AML-193 (cell line): Measurements from ENCODE around the gene SLC25A23.
A peak's percentile ranks its signal among the peaks of the same experiment; 100 is the strongest.

Experiments used
- DNase-seq, 2 experiments: peaks; one replicate each; lab custom pipeline; 2025; lab: John Stamatoyannopoulos, UW

Gene SLC25A23

DNA sequence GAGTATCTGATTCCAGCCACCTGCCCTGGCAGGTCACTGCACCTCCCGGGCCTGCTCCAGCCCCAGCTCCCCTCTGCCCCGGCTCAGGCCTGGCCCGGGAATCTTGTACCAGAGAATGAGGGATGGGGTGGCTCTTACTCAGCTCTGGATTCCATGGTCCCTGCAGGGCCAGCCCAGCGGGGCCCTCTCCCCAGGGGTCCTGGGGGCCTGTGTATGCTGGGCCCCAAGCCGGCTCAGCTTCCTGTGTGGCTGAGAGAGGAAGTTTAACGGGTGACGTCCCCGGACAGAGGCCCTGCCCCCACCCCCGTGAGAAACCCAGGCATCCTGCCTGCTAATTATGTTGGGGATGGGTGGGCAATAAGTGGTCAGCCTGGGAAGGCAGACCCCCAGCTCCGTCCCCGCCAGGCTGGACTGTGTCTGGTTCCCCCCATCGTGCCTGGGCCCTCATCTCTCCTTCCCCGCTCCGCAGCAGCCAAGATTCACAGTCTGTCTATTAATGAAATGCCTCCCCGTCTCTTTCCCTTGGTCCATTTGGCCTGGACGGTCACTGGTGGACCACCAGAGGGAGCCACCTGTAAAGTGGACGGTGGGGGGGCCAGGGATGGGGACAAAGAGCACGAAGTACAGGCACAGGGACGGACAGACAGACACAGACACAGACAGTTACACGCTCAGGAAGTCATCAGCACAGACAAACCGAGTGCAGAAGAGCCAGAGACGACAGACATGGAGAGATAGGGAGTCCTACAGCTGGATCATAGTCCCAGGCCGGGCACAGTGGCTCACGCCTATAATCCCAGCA is 22.1 kb upstream of the SLC25A23 start, which contains the start of gene DENND1C:
Gene DENND1C, minus strand, starts transcription at position 247 of the 802 bp plus-strand sequence. Its CDS starts 92 bp downstream, at position 155.
- DNase-seq = peak; percentile 30 to 55

DNA sequence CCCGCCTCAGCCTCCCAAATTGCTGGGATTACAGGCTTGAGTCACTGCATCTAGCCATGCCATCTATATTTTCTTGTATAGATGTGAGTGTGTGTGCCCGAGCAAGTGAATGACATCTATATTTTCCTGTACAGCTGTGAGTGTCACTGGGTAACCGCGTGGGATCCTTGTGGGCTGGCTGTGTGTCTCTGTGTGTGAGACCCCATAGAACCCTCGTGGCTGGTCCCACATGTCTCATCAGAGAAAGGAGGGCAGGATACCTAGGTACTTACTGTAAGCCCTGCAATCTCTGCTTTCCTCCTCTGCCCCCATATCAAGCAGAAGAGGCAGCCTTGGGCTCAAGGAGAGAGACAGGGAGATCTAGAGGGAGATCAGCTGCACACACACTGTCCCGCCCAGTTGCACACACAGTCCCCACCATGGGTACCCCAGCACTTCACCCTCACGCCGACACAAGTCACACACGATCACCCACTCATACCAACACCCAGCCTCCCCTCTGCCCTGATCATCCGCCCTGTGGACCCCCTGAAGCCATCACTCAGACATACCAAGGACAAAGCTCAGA is 21.3 kb upstream of the SLC25A23 start:
- no peak for DNase-seq

DNA sequence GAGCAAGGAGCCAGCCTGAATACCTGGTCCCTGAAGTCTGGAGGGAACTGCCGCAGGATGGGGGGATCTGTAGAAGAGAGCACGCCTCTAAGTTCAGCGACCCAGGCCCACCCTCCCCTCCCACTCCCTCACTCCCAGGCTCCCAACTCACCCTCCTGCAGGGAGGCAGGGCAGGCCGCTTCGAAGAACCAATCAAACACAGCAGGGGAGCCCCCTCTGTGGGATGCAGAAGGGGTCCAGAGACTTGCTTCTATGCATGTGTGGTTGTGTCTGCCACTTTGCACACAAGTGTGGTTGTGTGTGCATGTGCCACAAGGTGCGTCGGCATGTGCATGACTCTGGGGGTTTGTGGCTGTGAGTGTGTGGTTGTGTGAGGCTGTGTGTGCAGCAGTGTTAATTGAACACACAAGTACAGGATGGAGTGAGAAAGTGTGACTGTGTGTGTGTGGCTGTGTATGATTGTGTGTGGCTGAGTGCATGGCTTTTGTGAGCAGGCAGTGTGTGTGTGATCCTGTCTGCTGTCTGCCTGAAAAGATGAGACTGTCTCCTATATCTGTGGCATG is 20.3 kb upstream of the SLC25A23 start:
- no peak for DNase-seq

DNA sequence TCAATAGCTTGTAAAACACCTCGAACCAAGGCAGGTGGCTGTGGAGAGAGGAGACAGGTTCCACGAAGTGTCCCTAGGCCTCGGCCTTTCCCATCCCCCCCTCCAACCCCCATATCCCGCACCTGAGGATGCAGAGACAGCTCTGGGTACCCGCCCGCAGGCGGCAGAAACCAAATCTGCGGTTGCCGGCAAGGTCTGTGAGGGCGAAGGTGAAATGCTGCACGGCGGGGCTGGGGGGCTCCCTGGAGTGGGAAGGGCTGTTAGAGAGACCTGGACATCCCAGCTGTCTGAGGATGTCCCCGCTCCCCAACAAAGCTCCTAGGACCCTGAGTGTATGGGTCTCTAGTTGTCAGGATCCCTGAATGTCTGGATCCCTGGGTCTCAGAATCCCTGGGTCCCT is 19.2 kb upstream of the SLC25A23 start:
- no peak for DNase-seq

DNA sequence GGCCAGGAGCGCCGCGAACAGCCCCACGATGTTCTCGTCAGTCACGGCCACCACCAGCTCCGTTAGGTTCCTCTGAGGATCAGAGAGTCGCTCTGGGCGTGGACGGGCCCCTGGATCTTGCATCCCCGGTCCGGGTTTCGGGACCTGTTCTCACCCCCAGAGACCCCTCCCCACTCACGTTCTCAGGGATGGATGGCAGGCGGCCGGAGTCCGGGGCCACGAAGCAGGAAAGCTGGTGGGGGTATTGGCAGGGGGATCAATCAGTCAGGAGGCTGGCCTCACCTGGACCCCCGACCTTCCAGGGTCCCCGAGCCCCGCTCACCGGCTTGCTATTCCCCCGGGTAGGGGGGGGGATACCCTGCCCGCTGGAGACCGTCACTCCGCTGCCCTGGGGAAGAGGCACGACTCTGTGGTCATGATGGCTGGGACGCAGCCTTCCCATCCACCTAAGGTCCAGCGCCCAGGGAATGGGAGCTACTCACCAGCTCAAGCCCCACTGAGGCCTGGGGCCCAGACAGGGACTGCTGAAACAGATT is 17.4 kb upstream of the SLC25A23 start:
- DNase-seq = no peak

DNA sequence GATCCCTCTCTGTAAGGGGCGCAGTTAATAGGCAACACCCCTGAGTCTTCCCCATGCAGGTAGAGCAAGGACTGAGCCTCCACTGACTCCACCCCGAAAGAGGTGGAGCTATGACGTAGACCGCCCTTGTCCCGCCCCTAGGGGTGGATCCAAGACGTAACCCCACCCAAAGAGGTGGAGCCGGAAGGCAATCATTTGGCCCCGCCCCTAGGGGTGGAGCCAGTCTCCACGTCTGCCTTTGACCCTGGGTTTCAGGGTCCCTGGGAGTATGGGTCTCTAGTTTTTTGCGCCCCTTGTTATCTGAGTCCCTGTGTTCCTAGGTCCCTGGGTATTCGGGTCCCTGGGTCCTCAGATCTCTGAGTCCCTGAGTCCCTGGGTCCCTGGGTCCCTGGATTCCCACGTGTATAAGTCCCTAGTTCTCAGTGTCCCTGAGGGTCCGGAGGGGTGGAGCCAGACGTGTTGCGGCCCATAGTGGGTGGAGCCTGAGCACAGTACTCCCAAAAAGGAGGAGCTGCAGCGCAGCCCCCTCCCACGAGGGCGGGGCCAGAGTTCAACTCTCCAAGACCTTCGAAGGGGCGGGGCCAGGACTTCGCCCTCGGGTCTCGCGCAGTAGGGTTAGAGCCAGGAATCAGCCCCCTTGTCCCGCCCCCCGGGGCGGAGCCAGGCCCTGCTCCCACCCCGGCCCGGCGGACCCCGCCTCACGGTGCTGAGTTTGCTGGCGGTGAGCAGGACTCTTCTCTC is 16.7 kb upstream of the SLC25A23 start:
- no peak for DNase-seq

DNA sequence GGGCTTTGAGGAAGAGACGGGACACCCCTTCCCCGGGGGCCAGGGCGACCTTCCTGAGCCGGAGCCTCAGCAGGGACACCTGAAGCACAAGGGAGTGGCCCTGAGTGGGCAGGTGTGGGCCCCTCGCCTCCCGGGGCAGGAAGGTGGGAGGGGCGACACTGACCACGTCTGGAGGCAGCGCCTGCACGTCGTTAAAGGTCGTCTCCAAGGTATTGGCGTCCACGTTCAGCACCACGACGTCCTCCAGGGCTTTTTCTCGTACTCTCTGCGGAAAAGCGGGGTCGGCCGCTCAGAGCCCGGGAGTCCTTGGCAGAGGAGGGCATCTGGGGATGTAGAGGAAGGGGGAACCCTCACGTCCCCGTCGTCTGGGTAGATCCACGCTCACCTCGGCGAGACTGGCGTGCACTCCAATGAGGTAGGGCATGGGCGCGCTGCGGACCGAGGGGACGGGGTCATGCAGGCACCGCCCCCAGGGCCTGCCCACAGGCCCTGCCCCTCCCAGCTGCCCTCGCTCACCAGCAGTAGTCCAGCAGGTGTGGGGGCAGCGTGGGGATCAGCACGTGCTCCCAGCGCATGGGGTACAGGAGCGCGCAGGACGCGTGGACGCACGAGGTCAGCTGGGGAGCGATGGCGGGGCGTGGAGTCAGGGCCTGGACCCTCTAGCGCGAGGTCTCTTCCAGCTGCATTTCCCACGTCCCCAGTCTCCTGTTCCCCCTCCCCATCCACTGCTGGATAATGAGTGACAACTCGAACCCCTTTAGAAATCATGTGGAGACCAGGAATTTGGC is 15.9 kb upstream of the SLC25A23 start:
- no peak for DNase-seq

DNA sequence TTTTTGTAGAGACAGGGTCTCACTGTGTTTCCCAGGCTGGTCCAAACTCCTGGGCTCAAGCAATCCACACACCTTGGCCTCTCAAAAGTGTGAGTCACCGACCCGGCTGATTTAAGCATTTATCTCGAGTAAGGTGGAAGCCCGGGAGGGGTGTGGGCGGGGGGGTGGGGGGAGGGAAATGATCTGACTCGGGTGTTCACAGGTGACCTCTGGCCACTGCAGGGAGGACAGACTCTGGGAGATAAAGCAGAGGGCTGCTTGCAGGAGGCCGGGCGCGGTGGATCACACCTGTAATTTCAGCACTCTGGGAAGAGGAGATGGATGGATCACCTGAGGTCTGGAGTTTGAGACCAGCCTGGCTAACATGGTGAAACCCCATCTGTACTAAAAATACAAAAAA is 14.1 kb upstream of the SLC25A23 start:
- DNase-seq = no peak

DNA sequence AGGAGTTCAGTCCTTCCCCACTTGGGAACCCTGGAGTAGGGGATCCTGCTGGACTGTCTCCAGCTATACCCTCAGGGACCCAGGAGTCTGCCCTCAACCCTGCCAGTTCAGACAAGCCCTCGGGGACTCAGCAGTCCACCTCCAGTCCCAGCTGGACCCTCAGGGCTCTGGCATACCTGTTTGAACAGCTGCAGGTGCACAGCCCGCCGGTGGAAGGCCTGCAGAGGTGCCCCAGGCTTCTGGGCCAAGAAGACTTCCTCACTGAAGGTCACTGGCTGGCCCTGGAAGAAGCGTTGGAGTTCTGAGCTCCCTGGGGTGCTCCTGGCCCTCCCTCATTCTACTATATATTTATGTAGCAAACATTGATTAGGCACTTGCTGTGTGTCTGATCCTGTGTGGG is 13.1 kb upstream of the SLC25A23 start:
- no peak for DNase-seq

DNA sequence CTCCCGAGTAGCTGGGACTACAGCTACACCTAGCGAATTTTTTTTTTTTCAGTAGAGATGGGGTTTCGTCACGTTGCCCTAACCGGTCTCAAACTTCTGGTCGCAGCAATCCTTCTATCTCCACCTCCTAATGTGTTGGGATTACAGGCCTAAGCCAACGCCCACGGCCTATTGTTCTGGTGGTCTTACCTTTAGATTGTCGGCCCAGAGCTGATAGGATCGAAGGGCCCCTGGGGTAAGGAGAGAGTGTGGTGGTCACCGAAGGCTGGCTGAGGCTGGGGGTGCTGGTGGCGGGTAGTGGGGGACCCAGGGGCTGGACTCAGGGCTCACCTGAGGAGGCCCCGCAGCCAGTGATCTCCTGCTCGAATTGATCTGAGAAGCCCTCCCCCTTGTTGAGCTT is 11.5 kb upstream of the SLC25A23 start:
- no peak for DNase-seq

DNA sequence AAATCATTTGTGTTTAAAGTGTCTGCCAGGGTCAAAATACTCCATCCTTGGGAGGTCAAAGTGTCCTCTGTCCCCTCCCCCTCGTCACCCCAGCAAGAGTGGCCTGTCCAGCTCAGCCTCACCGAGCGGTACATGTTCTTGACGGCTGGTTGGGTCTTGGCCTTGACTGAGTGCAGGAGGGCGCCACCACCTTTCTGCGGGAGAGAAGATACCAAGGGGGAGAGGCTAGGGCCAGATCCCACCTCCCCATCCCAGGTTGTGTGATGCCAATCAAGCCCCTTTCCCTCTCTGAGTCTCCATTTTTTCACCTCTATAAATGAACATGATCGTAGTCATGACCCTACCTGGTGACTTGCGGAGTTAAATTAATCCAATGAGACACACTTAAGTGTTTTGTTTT is 10.6 kb upstream of the SLC25A23 start:
- no peak for DNase-seq

DNA sequence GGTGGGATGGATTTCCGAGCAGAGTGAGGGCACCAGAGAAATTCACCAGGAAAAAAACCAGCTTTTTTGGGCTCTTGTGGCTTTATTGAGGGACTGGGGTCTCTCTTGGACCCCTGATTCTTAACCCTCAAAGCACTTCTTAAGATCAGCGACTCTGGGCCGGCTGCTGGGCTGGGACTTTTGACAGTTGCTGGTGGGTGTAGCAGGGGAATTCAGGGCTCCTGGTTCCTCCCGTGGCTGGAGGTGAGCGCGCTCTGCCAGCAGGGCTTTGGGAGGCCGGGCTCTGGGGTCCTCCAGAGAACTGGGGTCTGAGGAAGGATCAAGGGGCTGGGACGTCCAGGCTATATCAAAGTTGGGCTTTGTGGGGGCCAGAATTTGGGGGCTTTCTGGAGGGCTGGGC is 7.8 kb upstream of the SLC25A23 start:
- DNase-seq = no peak

DNA sequence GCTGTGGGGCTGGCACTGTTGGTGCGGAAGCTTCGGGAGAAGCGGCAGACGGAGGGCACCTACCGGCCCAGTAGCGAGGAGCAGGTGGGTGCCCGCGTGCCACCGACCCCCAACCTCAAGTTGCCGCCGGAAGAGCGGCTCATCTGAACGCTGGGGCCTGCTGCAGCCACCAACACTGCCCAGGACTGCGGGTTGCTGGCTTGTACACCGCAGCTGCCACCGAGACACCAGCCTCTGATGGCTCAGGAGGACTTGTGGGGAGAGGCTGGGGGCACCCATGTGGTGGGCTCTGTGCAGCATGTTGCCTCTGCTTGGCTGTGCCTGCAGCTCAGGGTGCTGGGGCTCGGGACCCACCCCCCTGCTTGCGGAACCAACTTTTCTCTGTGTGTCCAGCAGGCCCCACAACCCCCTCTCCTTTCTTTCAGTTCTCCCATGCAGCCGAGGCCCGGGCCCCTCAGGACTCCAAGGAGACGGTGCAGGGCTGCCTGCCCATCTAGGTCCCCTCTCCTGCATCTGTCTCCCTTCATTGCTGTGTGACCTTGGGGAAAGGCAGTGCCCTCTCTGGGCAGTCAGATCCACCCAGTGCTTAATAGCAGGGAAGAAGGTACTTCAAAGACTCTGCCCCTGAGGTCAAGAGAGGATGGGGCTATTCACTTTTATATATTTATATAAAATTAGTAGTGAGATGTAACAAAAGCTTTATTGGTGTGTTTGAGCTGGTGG is 7.1 kb upstream of the SLC25A23 start:
- DNase-seq = no peak

DNA sequence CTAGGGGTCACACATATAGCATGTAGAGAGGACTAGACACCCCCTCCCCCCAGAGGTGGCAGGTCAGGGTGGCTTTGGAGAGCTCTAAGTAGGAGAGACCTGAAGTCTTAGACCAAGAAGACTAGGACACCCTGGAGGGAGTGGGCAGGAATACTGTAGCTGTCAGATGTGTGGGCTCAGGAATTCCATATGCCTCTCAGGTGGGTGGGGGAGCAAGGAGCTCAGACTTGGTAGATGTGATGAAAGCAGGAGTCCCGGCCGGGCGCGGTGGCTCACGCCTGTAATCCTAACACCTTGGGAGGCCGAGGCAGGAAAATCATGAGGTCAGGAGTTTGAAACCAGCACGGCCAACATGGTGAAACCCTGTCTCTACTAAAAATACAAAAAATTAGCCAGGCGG is 6.1 kb upstream of the SLC25A23 start:
- no peak for DNase-seq

DNA sequence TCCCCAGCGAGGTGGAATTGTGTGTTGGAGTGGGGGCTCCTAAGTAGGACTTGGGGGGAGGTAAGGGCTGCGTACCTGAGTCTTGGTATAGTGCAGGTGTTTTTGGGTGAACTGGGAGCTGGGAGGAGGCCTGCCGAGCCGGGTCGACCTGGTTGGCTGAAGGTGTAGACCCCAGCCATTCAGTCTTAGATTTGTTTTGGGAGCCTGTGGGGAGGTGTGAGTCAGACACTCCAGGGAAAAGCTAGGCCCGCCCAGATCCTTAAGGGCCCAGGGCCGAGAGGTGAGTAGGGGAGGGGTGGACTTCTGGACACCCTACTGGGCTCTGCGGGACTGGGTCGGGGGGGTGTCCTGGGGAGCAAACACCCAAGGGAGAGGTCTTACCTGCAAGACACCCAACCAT is 5.4 kb upstream of the SLC25A23 start:
- DNase-seq = no peak

DNA sequence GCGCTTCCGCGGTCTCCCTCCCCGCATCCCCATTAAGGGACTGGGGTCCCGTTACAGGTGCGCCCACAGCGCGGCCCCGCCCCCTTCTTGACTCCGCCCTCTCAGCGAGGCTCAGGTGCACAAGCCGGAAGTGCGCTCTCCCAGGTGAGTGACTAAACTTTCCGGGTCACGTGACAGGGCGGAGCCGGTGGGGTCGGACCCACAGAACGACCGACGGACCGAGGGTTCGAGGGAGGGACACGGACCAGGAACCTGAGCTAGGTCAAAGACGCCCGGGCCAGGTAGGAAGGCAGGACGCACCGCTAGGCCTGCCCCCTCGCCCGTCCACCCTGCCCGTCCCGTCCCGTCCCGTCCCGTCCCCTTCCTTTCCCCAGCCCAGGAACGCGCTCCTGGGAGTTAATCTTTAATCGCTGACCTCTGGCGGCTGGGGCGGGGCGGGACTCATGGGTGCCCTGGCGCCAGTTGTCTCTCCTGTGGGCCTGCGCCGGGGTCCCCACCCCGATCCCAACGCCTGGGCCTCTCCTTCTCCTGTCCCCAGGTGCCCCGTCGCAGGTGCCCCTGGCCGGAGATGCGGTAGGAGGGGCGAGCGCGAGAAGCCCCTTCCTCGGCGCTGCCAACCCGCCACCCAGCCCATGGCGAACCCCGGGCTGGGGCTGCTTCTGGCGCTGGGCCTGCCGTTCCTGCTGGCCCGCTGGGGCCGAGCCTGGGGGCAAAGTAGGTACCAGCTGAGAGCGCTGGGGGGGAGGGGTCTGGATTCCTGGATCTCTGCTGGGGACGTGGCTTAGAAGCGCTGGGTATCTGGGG is 4.7 kb upstream of the SLC25A23 start, which contains the start of gene CRB3:
Gene CRB3, plus strand, starts transcription at position 202 of the 804 bp plus-strand sequence. Its CDS starts 431 bp downstream, at position 633.
- no peak for DNase-seq

DNA sequence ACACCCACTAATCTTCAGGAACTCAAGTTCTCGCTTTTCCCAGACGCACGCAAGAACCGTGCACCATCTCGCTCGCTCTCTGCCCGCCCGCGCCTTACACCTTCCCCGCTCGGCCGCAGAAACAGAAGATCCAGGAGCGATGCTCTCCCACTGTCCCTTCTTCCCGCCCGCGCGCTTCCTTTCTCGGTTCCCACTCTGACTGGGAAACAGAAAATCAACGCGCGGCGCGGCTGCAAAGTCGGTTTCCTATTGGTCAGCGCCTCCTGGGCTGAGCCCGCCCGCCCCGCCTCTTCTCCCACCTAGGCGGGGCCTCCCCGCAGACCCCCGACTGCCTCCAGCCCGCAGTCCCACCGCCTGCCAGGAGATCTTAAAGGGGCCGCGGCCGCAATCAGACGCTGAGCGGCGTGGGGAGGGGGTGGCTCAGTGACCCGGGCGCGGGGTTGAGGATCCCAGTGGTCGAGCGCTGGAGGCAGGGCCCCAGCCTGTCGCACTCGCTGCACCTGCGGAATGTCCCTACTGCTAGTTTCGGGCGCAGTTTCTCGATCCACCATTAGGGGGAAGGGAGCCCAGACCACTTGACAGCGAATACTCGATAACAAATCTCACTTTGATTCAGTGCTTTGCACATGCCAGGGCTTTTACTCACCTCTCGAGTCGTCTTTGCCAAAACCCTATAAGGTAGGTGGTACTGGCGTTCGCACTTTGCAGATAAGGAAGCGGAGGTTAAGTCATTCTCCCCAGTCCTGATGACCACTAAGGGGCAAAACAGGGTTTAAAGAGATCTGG is 700 bp upstream of the SLC25A23 start:
- peak; percentile 95 to 97 for DNase-seq

DNA sequence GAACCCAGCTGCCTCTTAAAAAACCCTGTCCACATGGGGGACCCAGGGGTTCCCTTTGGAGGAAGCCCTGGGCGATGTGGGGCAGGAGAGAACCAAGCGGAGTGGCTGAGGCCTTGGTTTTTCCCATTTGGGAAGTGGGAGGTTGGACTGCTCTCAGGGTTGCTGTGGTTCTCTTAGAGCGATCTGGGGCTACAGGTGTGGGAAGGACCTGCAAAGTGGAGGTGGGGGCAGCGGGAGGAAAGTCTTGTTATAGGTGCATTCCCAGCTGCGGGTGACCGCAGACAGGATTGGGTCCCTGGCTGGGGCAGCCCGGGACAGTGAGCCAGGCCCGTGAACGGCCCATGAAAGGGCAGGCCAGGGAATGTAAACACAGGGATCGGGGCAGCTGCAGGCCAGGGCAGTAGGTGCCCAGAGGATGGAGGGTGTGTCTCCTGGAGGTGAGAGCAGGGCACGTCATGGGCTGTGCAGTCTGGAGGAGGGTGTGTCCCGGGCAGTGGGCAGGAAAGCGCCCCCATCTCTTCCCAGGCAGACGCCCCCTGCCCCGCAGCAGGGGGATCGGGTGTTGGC is 814 bp downstream of the SLC25A23 start:
- DNase-seq = no peak
